Activated CD8-positive, alpha-beta T cell treated with anti-CD3 and anti-CD28 coated beads for 36 hours (primary cell): Measurements from ENCODE around the gene F11R. TPM values are rescaled to one million over a fixed set of nuclear protein-coding genes. Genes with fewer than 3 reads are reported as not detected.

ENCODE experiments used
- ATAC-seq: fragments of 200-7000 bp; cut with Tn5 transposase; one replicate; pipeline ENCODE4 v1.10.0; 2021; ENCODE audit warnings: mild to moderate bottlenecking, moderate library complexity
- CTCF ChIA-PET: fragments of 350-600 bp; sonication (Branson Sonifier 250); formaldehyde crosslinking; loops from one replicate; lab custom pipeline; 2021; ENCODE audit warnings: antibody characterized with exemption; lab: Charles Lee
- POLR2A ChIA-PET: fragments of 350-600 bp; sonication (Branson Sonifier 250); formaldehyde crosslinking; loops from one replicate; lab custom pipeline; 2021; ENCODE audit warnings: antibody characterized with exemption; lab: Charles Lee
- DNase-seq: peaks from one replicate; pipeline ENCODE4 v3.0.0-alpha.2; 2020
- H3K27ac Mint-ChIP-seq: one replicate; pipeline ENCODE4 v1.8.0; 2021; ENCODE audit warnings: mild to moderate bottlenecking, mixed read lengths
- H3K27me3 Mint-ChIP-seq: one replicate; pipeline ENCODE4 v1.8.0; 2021; ENCODE audit warnings: mixed read lengths
- H3K36me3 Mint-ChIP-seq: one replicate; pipeline ENCODE4 v1.8.0; 2021; ENCODE audit warnings: low read depth, mixed read lengths
- H3K4me1 Mint-ChIP-seq: one replicate; pipeline ENCODE4 v1.8.0; 2021; ENCODE audit warnings: low read depth, mixed read lengths
- H3K4me3 Mint-ChIP-seq: one replicate; pipeline ENCODE4 v1.8.0; 2021; ENCODE audit warnings: mild to moderate bottlenecking, moderate library complexity, mixed read lengths
- H3K9me3 Mint-ChIP-seq: one replicate; pipeline ENCODE4 v1.8.0; 2021; ENCODE audit warnings: mixed read lengths
- intact Hi-C: fragments of 100-400 bp; cut with micrococcal nuclease; formaldehyde crosslinking; loops from one replicate; pipeline ENCODE4 v1.10.0; 2022
- total RNA-seq, 2 experiments: library from RNA; stranded (reverse); gene quantifications; one replicate each; pipeline ENCODE4 v1.2.3, GENCODE V29; 2021
- TF ChIP-seq, protein P1 (sequence below): fragments of 200-600 bp; IDR thresholded peaks from one replicate; pipeline ENCODE4 v1.8.0; 2022; ENCODE audit warnings: antibody characterized with exemption, mild to moderate bottlenecking

Gene F11R
- total RNA-seq: 10 to 100 TPM; 19.0 to 20.9 TPM

DNA sequence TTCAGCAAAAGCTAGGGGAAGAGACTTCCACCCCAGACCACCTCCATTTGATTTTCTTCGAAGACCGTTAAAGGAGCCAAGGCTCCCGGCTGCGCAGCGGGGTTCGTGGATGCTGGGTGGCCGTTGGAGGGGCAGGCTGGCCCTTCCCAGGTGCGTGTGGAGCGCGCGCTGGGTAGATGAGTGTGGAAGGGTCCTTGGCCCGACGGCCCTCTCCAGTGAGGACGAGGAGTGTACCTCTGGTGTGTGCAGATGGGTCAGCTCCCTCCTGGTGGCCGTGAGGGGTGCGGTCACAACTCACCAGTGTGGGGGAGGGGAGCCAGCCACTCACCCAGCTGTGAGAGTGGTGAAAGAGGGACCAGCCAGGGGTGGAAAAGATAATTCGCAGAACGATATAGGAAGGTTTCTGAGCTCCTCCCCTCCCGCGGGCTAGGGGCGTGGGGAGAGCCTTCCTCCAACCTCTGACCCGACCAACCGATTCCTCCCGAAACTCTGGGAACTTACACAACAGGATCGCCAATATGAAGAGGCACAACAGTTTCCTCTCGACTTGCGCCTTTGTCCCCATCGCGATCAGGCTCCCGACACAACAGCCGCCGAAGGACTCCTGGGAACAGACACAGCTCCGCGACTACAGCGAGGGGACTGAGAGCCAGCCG is at the start of gene F11R:
Gene F11R (minus strand): TSS at position 644 of the 656 bp plus-strand sequence. CDS start 79 bp downstream, at position 565.
- ChIA-PET POLR2A (interaction anchor here (1.0 to 2.2 kb wide), 7 partner anchors 10 to 223 kb away, joined by 3 to 11 read pairs (median 3); partner anchors contain the start of genes KLHDC9 and USF1), CTCF (interaction anchor here (0.8 to 3.3 kb wide), 11 partner anchors 9 to 161 kb away, joined by 3 to 11 read pairs (median 5); partner anchors contain the start of genes KLHDC9 and USF1)
- no peaks in the 10 kb centered on the region for H3K9me3 Mint-ChIP-seq
- H3K27ac Mint-ChIP-seq: peak within 1 kb of the TSS; percentile 81
- ATAC-seq (peak; percentile 49), DNase-seq (peak; percentile 40)
- peak within 1 kb of the TSS; percentile 87 for H3K4me3 Mint-ChIP-seq
- intact Hi-C loops: no loop called here
- TF ChIP-seq, protein P1, sequence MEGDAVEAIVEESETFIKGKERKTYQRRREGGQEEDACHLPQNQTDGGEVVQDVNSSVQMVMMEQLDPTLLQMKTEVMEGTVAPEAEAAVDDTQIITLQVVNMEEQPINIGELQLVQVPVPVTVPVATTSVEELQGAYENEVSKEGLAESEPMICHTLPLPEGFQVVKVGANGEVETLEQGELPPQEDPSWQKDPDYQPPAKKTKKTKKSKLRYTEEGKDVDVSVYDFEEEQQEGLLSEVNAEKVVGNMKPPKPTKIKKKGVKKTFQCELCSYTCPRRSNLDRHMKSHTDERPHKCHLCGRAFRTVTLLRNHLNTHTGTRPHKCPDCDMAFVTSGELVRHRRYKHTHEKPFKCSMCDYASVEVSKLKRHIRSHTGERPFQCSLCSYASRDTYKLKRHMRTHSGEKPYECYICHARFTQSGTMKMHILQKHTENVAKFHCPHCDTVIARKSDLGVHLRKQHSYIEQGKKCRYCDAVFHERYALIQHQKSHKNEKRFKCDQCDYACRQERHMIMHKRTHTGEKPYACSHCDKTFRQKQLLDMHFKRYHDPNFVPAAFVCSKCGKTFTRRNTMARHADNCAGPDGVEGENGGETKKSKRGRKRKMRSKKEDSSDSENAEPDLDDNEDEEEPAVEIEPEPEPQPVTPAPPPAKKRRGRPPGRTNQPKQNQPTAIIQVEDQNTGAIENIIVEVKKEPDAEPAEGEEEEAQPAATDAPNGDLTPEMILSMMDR: no peak
- H3K27me3 Mint-ChIP-seq: no peaks in the 10 kb centered on the region
- H3K36me3 Mint-ChIP-seq: no peaks in the 10 kb centered on the region
- peaks cover 39% of the 10 kb centered on the region for H3K4me1 Mint-ChIP-seq

DNA sequence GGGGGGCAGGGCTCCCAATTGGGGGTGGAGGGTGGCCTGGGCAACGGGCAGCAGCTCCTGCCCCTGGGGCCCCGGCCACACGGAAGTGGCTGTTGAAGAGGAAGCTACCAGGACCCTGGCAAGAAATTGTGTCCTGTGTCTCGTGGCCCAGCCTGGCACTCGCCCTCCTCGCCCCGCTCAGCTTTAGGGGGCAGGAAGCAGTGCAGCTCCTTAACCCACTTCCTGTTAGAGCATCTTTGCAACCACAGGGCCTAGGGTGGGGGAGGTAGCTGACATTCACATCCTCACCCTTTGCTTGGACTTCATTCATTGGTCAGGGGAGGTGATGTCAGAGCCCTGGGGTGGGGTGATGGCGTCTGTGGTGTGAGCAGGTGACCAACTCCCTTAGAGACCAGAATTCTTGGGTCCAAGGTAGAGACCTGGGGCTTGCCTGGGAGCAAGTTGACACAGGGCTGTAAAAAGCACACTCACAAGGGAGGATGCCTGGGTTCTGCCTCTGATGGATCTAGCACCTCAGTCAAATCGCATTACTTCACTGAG is 48.8 kb upstream of the F11R start, which contains the start of gene ARHGAP30:
Gene ARHGAP30 (minus strand): TSS at position 161 of the 540 bp plus-strand sequence. CDS start 267 bp downstream, outside the sequence.
- CTCF ChIA-PET: interaction anchor here (0.7 to 11.1 kb wide), 15 partner anchors 10 to 421 kb away, joined by 3 to 200 read pairs (median 4); partner anchors contain the start of genes KLHDC9, PPOX, TSTD1 and USF1
- DNase-seq (peak; percentile 98), ATAC-seq (peak; percentile 79)
- peaks cover 45% of the 10 kb centered on the region for H3K4me1 Mint-ChIP-seq
- TF ChIP-seq, protein P1: no peak
- peak within 1 kb of the TSS; percentile 97 for H3K4me3 Mint-ChIP-seq
- H3K36me3 Mint-ChIP-seq: peaks cover 32% of the 10 kb centered on the region
- intact Hi-C loops: loop anchor here (5.0 kb wide), 1 partner anchor 32 kb away; no protein-coding TSS in a partner anchor
- H3K27ac Mint-ChIP-seq: peak within 1 kb of the TSS; percentile 98
- H3K9me3 Mint-ChIP-seq: no peaks in the 10 kb centered on the region
- POLR2A ChIA-PET: interaction anchor here (0.7 to 7.6 kb wide), 11 partner anchors 10 to 85 kb away, joined by 3 to 99 read pairs (median 5); partner anchors contain the start of genes F11R, KLHDC9, NECTIN4 and UFC1
- no peaks in the 10 kb centered on the region for H3K27me3 Mint-ChIP-seq

DNA sequence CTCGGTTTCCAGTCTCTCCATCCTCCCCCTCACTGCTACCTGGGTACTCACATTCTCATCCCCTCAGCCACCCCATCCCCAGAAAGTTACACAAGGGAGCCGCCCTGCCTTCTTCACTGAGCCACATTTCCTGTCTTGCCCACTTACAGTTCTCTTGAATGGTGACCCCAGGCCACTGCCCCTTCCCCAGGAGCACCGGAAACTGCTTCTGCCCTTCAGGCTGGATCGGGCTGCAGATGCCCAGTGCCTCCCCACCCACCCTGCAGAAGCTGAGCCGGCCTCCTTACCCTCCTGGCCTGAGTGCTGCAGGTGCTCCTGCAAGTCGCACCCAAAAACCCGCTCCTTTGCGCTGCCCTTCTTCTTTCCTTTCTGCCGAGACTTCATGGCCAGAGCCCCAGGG is 48.3 kb upstream of the F11R start:
- intact Hi-C loops: loop anchor here (5.0 kb wide), 1 partner anchor 33 kb away; no protein-coding TSS in a partner anchor
- TF ChIP-seq, protein P1: no peak
- ChIA-PET POLR2A (interaction anchor here (0.7 to 7.6 kb wide), 10 partner anchors 9 to 85 kb away, joined by 3 to 99 read pairs (median 5); partner anchors contain the start of genes F11R, KLHDC9, NECTIN4 and UFC1), CTCF (interaction anchor here (1.0 to 11.1 kb wide), 11 partner anchors 10 to 97 kb away, joined by 3 to 200 read pairs (median 4); partner anchors contain the start of genes KLHDC9, PPOX and USF1)
- DNase-seq (peak; percentile 23), ATAC-seq (no peak)
- H3K4me3 Mint-ChIP-seq: peak overlapping the region; percentile 97
- H3K27ac Mint-ChIP-seq: peak overlapping the region; percentile 98
- H3K27me3 Mint-ChIP-seq: no peaks in the 10 kb centered on the region
- no peaks in the 10 kb centered on the region for H3K9me3 Mint-ChIP-seq
- peaks cover 38% of the 10 kb centered on the region for H3K36me3 Mint-ChIP-seq
- peaks cover 50% of the 10 kb centered on the region for H3K4me1 Mint-ChIP-seq

DNA sequence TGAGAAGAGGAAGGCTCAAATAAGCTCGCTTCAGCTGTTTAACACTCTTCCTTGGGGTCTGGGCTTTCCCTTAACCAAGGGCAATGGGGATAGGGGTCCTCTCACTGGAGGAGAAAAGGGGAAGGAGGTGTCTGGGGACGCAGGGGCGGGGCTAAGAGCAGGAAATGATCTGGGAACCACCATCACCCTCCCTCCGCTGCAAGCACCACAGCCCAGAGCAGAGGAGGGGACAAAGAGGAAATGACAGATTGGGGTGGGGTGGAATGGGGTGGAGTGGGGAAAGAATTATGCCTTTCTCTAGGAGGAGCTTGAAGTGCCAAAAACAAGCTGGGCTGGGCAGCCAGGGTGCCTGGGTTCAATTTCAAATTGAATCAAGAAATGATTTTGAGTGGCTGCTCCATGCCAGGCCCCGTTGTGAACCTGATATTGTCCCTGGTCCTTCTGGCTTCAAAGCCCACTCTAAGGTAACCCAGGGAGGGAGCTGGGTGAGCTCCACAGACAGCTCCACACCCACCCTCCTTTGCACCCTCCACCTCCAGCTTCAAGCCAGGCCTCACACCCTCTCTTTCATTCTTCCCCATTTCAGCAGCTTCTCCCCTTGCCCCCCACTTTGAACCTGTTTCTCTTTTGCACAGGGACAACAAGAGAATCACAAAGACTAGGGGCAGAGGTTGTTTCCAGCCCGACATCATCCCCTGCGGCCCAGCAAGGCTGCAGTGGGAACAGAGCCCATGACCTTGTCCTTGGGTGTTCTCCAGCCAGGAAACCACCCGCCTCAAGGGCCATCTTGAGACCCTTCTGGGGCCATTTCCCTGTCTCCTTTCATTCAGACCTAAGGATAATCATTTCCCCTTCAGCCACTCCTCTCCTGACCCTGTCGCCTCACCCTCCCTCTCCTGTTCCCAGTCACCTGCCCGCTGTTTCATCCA is 47.6 kb upstream of the F11R start:
- ChIA-PET CTCF (interaction anchor here (0.8 to 11.1 kb wide), 7 partner anchors 14 to 97 kb away, joined by 3 to 200 read pairs (median 4); partner anchors contain the start of genes KLHDC9, PPOX and USF1), POLR2A (interaction anchor here (1.3 to 7.6 kb wide), 5 partner anchors 9 to 47 kb away, joined by 3 to 99 read pairs (median 4); partner anchors contain the start of genes F11R, KLHDC9 and USF1)
- no peaks in the 10 kb centered on the region for H3K27me3 Mint-ChIP-seq
- peaks cover 56% of the 10 kb centered on the region for H3K4me1 Mint-ChIP-seq
- H3K27ac Mint-ChIP-seq: peak overlapping the region; percentile 98
- DNase-seq: peak; percentile 92
- TF ChIP-seq, protein P1: no peak
- H3K36me3 Mint-ChIP-seq: peaks cover 44% of the 10 kb centered on the region
- peak; percentile 75 for ATAC-seq
- H3K4me3 Mint-ChIP-seq: peak overlapping the region; percentile 97
- intact Hi-C loops: loop anchor here (5.0 kb wide), 1 partner anchor 34 kb away; no protein-coding TSS in a partner anchor
- no peaks in the 10 kb centered on the region for H3K9me3 Mint-ChIP-seq
